KBM-7 (cell line): ENCODE measurements around the gene DLG1.
"Not testable (repeated sequence)": the region's sequence is repeated elsewhere in the genome, so short reads cannot be mapped to it uniquely, and the experiment has no call there.

Experiments used
- DNase-seq: peaks from one replicate; pipeline ENCODE4 v3.0.0-alpha.2; 2015
- in situ Hi-C: fragments of 300-500 bp; cut with MboI; formaldehyde crosslinking; loops from 2 replicates; pipeline ENCODE4 v1.14.3; 2020; ENCODE audit warnings: low sequenced_read_pairs, low pct_unique_long_range_greater_than_20kb, mixed read lengths

The DLG1 gene

GRCh38 chr3:197196192-197196591, 102.2 kb downstream of the DLG1 start:
- DNase-seq: no peak
- in situ Hi-C loops: loop anchor here (25.0 kb wide), 1 partner anchor 209 kb away; no protein-coding TSS in a partner anchor

GRCh38 chr3:197195326-197195725, 103.1 kb downstream of the DLG1 start:
- in situ Hi-C loops: loop anchor here (25.0 kb wide), 1 partner anchor 208 kb away; no protein-coding TSS in a partner anchor
- DNase-seq: no peak

GRCh38 chr3:197193759-197194158, 104.7 kb downstream of the DLG1 start:
- in situ Hi-C loops: loop anchor here (25.0 kb wide), 1 partner anchor 206 kb away; no protein-coding TSS in a partner anchor
- not testable (repeated sequence) for DNase-seq

- no peak for DNase-seq
- in situ Hi-C loops: loop anchor here (25.0 kb wide), 1 partner anchor 205 kb away; no protein-coding TSS in a partner anchor
Observed at GRCh38 chr3:197191897-197192296, 106.5 kb downstream of the DLG1 start.

GRCh38 chr3:197189623-197190022, 108.8 kb downstream of the DLG1 start:
- in situ Hi-C loops: loop anchor here (25.0 kb wide), 1 partner anchor 202 kb away; no protein-coding TSS in a partner anchor
- DNase-seq: no peak

- in situ Hi-C loops: loop anchor here (25.0 kb wide), 1 partner anchor 202 kb away; no protein-coding TSS in a partner anchor
- DNase-seq: no peak
Observed at GRCh38 chr3:197188963-197189362, 109.4 kb downstream of the DLG1 start.

- in situ Hi-C loops: loop anchor here (25.0 kb wide), 1 partner anchor 200 kb away; no protein-coding TSS in a partner anchor
- DNase-seq: peak; percentile 70
Observed at GRCh38 chr3:197186887-197187588, 111.4 kb downstream of the DLG1 start.

- no peak for DNase-seq
- in situ Hi-C loops: loop anchor here (25.0 kb wide), 1 partner anchor 196 kb away; no protein-coding TSS in a partner anchor
Observed at GRCh38 chr3:197183582-197183981, 114.8 kb downstream of the DLG1 start.

- DNase-seq: no peak
- in situ Hi-C loops: loop anchor here (25.0 kb wide), 1 partner anchor 194 kb away; no protein-coding TSS in a partner anchor
Observed at GRCh38 chr3:197181741-197182140, 116.7 kb downstream of the DLG1 start.

GRCh38 chr3:197178998-197179397, 119.4 kb downstream of the DLG1 start:
- no peak for DNase-seq
- in situ Hi-C loops: loop anchor here (25.0 kb wide), 1 partner anchor 192 kb away; no protein-coding TSS in a partner anchor

- DNase-seq: no peak
- in situ Hi-C loops: loop anchor here (25.0 kb wide), 1 partner anchor 188 kb away; no protein-coding TSS in a partner anchor
Observed at GRCh38 chr3:197175503-197175902, 122.9 kb downstream of the DLG1 start.

GRCh38 chr3:197174927-197175326, 123.5 kb downstream of the DLG1 start:
- DNase-seq: no peak
- in situ Hi-C loops: loop anchor here (25.0 kb wide), 1 partner anchor 188 kb away; no protein-coding TSS in a partner anchor

- no peak for DNase-seq
- in situ Hi-C loops: no loop called here
Observed at GRCh38 chr3:197173620-197174019, 124.8 kb downstream of the DLG1 start.

- in situ Hi-C loops: no loop called here
- no peak for DNase-seq
Observed at GRCh38 chr3:197171481-197172067, 126.8 kb downstream of the DLG1 start.

GRCh38 chr3:197169028-197169427, 129.4 kb downstream of the DLG1 start:
- in situ Hi-C loops: no loop called here
- no peak for DNase-seq

- in situ Hi-C loops: no loop called here
- DNase-seq: no peak
Observed at GRCh38 chr3:197168606-197169005, 129.8 kb downstream of the DLG1 start.

GRCh38 chr3:197168063-197168462, 130.3 kb downstream of the DLG1 start:
- no peak for DNase-seq
- in situ Hi-C loops: no loop called here

- DNase-seq: no peak
- in situ Hi-C loops: no loop called here
Observed at GRCh38 chr3:197167549-197167948, 130.9 kb downstream of the DLG1 start.

- in situ Hi-C loops: no loop called here
- no peak for DNase-seq
Observed at GRCh38 chr3:197165890-197166289, 132.5 kb downstream of the DLG1 start.

GRCh38 chr3:197155046-197155445, 143.4 kb downstream of the DLG1 start:
- in situ Hi-C loops: no loop called here
- no peak for DNase-seq
